WTC11 (cell line): ENCODE data around the gene CEACAM19. TPM values are rescaled to one million over a fixed set of nuclear protein-coding genes. Genes with fewer than 3 reads are reported as not detected.
"Not testable (repeated sequence)": the region's sequence is repeated elsewhere in the genome, so short reads cannot be mapped to it uniquely, and the experiment has no call there.

ENCODE experiments used
- ATAC-seq: fragments of 200-7000 bp; cut with Tn5 transposase; 2 replicates; pipeline ENCODE4 v1.10.0; 2021; ENCODE audit warnings: mild to moderate bottlenecking, moderate library complexity
- CTCF ChIA-PET: fragments of 300-600 bp; sonication (Branson Sonifier 250); formaldehyde crosslinking; loops from one replicate; lab custom pipeline; 2021; ENCODE audit warnings: antibody characterized with exemption; lab: Charles Lee
- POLR2A ChIA-PET: fragments of 350-600 bp; sonication (Branson Sonifier 250); formaldehyde crosslinking; loops from one replicate; lab custom pipeline; 2021; ENCODE audit warnings: antibody characterized with exemption; lab: Charles Lee
- DNase-seq: peaks from one replicate; pipeline ENCODE4 v3.0.0; 2021; ENCODE audit warnings: low spot score
- H3K27ac Mint-ChIP-seq: 2 replicates; pipeline ENCODE4 v1.8.0; 2021; ENCODE audit warnings: mixed read lengths
- H3K27me3 Mint-ChIP-seq: 2 replicates; pipeline ENCODE4 v1.8.0; 2021; ENCODE audit warnings: low read depth, mild to moderate bottlenecking, moderate library complexity, mixed read lengths
- H3K36me3 Mint-ChIP-seq: 2 replicates; pipeline ENCODE4 v1.8.0; 2021; ENCODE audit warnings: mixed read lengths
- H3K4me1 Mint-ChIP-seq: 2 replicates; pipeline ENCODE4 v1.8.0; 2022; ENCODE audit warnings: mixed read lengths
- H3K4me3 Mint-ChIP-seq: 2 replicates; pipeline ENCODE4 v1.8.0; 2021; ENCODE audit warnings: mild to moderate bottlenecking, moderate library complexity, mixed read lengths
- H3K9me3 Mint-ChIP-seq: 2 replicates; pipeline ENCODE4 v1.8.0; 2021; ENCODE audit warnings: mixed read lengths
- ATF1 ChIP-seq: sonication (generic); formaldehyde crosslinking; IDR thresholded peaks from 2 replicates; pipeline ENCODE4 v1.8.1; 2023; ENCODE audit warnings: mild to moderate bottlenecking, moderate library complexity, missing genetic modification reagents
- CDX4 ChIP-seq: fragments of 250-450 bp; sonication (Bioruptor Pico); IDR thresholded peaks from 2 replicates; pipeline ENCODE4 v1.9.0; 2021; ENCODE audit warnings: moderate library complexity, mild to moderate bottlenecking, inconsistent platforms, borderline replicate concordance
- GTF2I ChIP-seq: fragments of 250-450 bp; sonication (Bioruptor Pico); conservative IDR thresholded peaks from 2 replicates; pipeline ENCODE4 v1.4.0; 2021; ENCODE audit warnings: mild to moderate bottlenecking
- HMGXB4 ChIP-seq: sonication (generic); formaldehyde crosslinking; IDR thresholded peaks from 2 replicates; pipeline ENCODE4 v1.8.1; 2023; ENCODE audit warnings: mild to moderate bottlenecking, moderate library complexity, missing genetic modification reagents
- IRF2 ChIP-seq: sonication (generic); formaldehyde crosslinking; IDR thresholded peaks from 2 replicates; pipeline ENCODE4 v1.8.0; 2022; ENCODE audit warnings: low read depth, missing genetic modification reagents, borderline replicate concordance
- MYBL2 ChIP-seq: sonication (generic); formaldehyde crosslinking; IDR thresholded peaks from 2 replicates; pipeline ENCODE4 v1.8.1; 2023; ENCODE audit warnings: mild to moderate bottlenecking, moderate library complexity, missing genetic modification reagents
- NR2C2 ChIP-seq: sonication (generic); formaldehyde crosslinking; IDR thresholded peaks from 2 replicates; pipeline ENCODE4 v1.8.0; 2022; ENCODE audit warnings: mild to moderate bottlenecking, missing genetic modification reagents
- SMAD4 ChIP-seq: sonication (generic); formaldehyde crosslinking; IDR thresholded peaks from 2 replicates; pipeline ENCODE4 v1.8.0; 2022; ENCODE audit warnings: mild to moderate bottlenecking, missing genetic modification reagents
- SP1 ChIP-seq: sonication (generic); formaldehyde crosslinking; conservative IDR thresholded peaks from 2 replicates; pipeline ENCODE4 v1.8.1; 2022; ENCODE audit warnings: missing genetic modification reagents
- TEAD4 ChIP-seq: sonication (generic); formaldehyde crosslinking; IDR thresholded peaks from 2 replicates; pipeline ENCODE4 v1.8.0; 2022; ENCODE audit warnings: mild to moderate bottlenecking, missing genetic modification reagents
- ZNF121 ChIP-seq: sonication (generic); formaldehyde crosslinking; IDR thresholded peaks from 2 replicates; pipeline ENCODE4 v1.8.0; 2023; ENCODE audit warnings: missing genetic modification reagents
- ZNF263 ChIP-seq: sonication (generic); formaldehyde crosslinking; IDR thresholded peaks from 2 replicates; pipeline ENCODE4 v1.8.1; 2022; ENCODE audit warnings: low read depth, mild to moderate bottlenecking, moderate library complexity, missing genetic modification reagents
- ZNF532 ChIP-seq: fragments of 250-450 bp; sonication (Bioruptor Pico); IDR thresholded peaks from 2 replicates; pipeline ENCODE4 v1.9.0; 2021; ENCODE audit warnings: mild to moderate bottlenecking, borderline replicate concordance
- total RNA-seq: library from RNA; stranded (reverse); gene quantifications from 3 replicates; pipeline ENCODE4 v1.2.3, GENCODE V29; 2021

The CEACAM19 gene
- total RNA-seq, 1 experiment from 2014 or later = 2.9 TPM

GRCh38 chr19:44682807-44683206 lies 11.5 kb downstream of the CEACAM19 start:
- Mint-ChIP-seq H3K4me1 (peaks cover 4% of the 10 kb centered on the region), H3K4me3 (no peak overlapping the region), H3K9me3 (no peaks in the 10 kb centered on the region), H3K27me3 (no peaks in the 10 kb centered on the region; the same call in 1 of the 2 replicates), H3K27ac (no peak overlapping the region), H3K36me3 (no peaks in the 10 kb centered on the region)
- no peak for ATAC-seq
- no peak for DNase-seq
- ChIA-PET CTCF (interaction anchor here (0.6 to 2.9 kb wide), 6 partner anchors 41 to 484 kb away, joined by 3 to 10 read pairs (median 4); no protein-coding TSS in a partner anchor), POLR2A (no interaction called here)
- TF ChIP-seq CDX4 (CRISPR knock-in tag) = no peak

- ATAC-seq (no peak; the same call in 1 of the 2 replicates), DNase-seq (no peak)
- ChIA-PET CTCF (interaction anchor here (0.6 to 2.9 kb wide), 6 partner anchors 40 to 715 kb away, joined by 3 to 10 read pairs (median 4); no protein-coding TSS in a partner anchor), POLR2A (no interaction called here)
- TF ChIP-seq ATF1 (CRISPR knock-in tag) (no peak), SP1 (CRISPR knock-in tag) (no peak), NR2C2 (CRISPR knock-in tag) (no peak), ZNF263 (CRISPR knock-in tag) (no peak), IRF2 (no peak)
- Mint-ChIP-seq H3K4me3 (no peak overlapping the region), H3K27me3 (no peaks in the 10 kb centered on the region; the same call in 1 of the 2 replicates), H3K4me1 (peaks cover 4% of the 10 kb centered on the region), H3K9me3 (no peaks in the 10 kb centered on the region), H3K27ac (no peak overlapping the region), H3K36me3 (no peaks in the 10 kb centered on the region)
Measured at GRCh38 chr19:44683434-44684210, 12.3 kb downstream of the CEACAM19 start.

- CTCF ChIA-PET = interaction anchor here (2.9 kb wide), 1 partner anchor 113 kb away, joined by 10 read pairs; no protein-coding TSS in a partner anchor
- not testable (repeated sequence) for H3K27me3 Mint-ChIP-seq
Measured at GRCh38 chr19:44684396-44684795, 13.1 kb downstream of the CEACAM19 start.

GRCh38 chr19:44684892-44685863 lies 13.9 kb downstream of the CEACAM19 start:
- Mint-ChIP-seq H3K36me3 (no peaks in the 10 kb centered on the region), H3K27me3 (no peaks in the 10 kb centered on the region; the same call in 1 of the 2 replicates), H3K27ac (peak overlapping the region; percentile 25; the same call in 1 of the 2 replicates), H3K9me3 (no peaks in the 10 kb centered on the region), H3K4me3 (no peak overlapping the region), H3K4me1 (peaks cover 12% of the 10 kb centered on the region)
- no peak for DNase-seq
- ChIA-PET POLR2A (interaction anchor here (0.6 to 0.7 kb wide), 2 partner anchors 187 to 691 kb away, joined by 4 to 6 read pairs; no protein-coding TSS in a partner anchor), CTCF (interaction anchor here (0.6 to 1.7 kb wide), 4 partner anchors 33 to 114 kb away, joined by 3 to 11 read pairs (median 7); no protein-coding TSS in a partner anchor)
- no peak for ATAC-seq
- TF ChIP-seq GTF2I (CRISPR knock-in tag) (peak; percentile 64; the same call in 1 of the 2 replicates), ZNF121 (CRISPR knock-in tag) (peak; percentile 96), SMAD4 (CRISPR knock-in tag) (no peak)

More at GRCh38 chr19:44684396-44684795, 13.1 kb downstream of the CEACAM19 start:
- POLR2A ChIA-PET, H3K4me3 Mint-ChIP-seq, H3K27ac Mint-ChIP-seq, DNase-seq, H3K9me3 Mint-ChIP-seq, H3K4me1 Mint-ChIP-seq, H3K36me3 Mint-ChIP-seq, ATAC-seq: not testable (repeated sequence)
- peak; percentile 84 for TF ChIP-seq GTF2I (CRISPR knock-in tag)

- ChIA-PET POLR2A (no interaction called here), CTCF (interaction anchor here (0.6 to 1.8 kb wide), 4 partner anchors 32 to 535 kb away, joined by 3 to 11 read pairs (median 5); no protein-coding TSS in a partner anchor)
- no peak for DNase-seq
- no peaks in the 10 kb centered on the region for H3K9me3 Mint-ChIP-seq
- no peaks in the 10 kb centered on the region for H3K36me3 Mint-ChIP-seq
- no peak overlapping the region for H3K27ac Mint-ChIP-seq
- no peaks in the 10 kb centered on the region; the same call in 1 of the 2 replicates for H3K27me3 Mint-ChIP-seq
- no peak for ATAC-seq
- no peak overlapping the region for H3K4me3 Mint-ChIP-seq
- H3K4me1 Mint-ChIP-seq = peaks cover 12% of the 10 kb centered on the region
- TF ChIP-seq HMGXB4 (no peak), TEAD4 (CRISPR knock-in tag) (no peak), ATF1 (CRISPR knock-in tag) (no peak), ZNF532 (no peak), MYBL2 (CRISPR knock-in tag) (no peak)
Measured at GRCh38 chr19:44685877-44686276, 14.6 kb downstream of the CEACAM19 start.
